ENCODE data around the gene LY6G5C.

LY6G5C gene

DNA sequence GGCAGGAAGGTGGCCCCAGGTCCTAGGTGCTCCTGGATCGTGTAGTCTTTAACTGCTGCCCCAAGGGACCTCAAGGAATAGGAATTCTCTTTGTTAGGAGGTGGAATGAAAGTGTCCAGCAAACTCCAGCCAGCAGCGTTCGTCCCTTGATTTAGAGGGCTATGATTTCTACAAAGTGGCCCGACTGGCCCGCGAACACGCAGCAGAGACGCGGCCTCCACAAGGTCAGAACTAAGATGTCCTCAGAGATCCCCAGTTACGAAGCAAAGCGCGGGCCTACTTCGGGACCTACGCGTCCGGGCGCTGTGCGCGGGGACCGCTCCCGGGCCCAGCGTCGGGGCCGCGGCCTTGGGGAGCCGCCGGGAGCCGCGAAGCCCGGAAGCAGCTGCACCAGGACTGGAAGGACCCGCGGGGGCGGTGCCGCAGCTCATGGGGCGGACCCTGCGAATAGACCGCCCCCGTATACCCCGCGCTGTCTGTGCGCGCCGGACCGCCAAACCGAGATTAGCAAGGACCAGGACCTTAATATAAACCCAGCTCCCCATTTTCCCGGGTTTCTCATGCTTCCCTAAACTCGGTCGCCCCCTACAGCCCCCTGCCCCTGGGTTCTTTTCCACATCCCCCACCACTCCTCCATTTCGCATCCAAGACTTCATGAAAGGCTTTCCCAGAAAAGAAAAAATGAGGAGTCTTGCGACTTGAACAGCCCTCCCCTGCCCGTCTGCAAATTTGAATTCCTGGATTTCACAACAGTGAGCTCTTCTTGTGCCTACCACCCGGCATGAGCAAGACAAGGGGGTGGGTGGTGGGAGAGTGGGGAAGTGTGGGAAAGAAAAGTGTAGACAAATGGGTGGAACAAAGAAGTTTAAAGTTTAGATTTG lies 20.2 kb downstream of the LY6G5C start, which contains the start of gene C6orf47:
Gene C6orf47 (minus strand): TSS at position 398 of the 881 bp plus-strand sequence. CDS start 831 bp downstream, outside the sequence.
- DNase-seq, result peak; percentile 25 to 70 (median 61)

DNA sequence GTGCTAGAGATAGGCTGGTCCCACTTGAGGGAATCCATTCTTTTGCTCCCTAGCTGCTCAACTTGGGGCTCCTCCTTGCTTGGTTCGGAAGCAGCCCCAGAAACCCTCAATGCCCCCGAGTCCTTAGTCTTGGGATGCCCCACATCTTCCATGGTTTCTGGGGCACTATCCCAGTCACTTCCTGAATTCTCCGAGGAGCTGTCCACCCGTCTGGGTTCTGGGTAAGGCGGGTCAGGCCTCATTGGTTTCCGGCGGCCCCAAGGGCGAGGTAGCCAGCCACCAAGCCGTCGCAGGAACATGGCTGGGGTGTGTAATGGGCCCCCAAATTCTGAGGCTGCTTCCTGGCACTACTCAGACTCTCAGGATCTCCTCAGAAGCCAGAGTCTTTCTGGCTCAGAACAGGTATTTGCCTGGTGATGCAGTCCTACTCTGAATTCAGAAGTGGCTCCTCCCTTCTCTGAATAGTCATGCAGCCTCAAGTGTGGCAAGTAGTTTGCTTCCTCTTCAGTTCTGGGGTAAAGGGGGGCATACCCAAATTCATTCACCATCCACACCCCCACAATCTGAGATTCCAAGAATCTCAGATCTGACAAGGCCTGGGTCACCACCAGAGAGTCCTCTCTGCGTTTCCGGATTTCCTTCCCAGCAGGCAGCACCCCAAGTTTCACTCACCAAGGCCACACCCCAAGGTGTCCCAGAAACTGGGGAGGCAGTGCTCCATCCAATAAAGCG lies 21.1 kb downstream of the LY6G5C start:
- DNase-seq, result peak in 3 of 6 experiments; percentile 35 to 37 (median 37)

DNA sequence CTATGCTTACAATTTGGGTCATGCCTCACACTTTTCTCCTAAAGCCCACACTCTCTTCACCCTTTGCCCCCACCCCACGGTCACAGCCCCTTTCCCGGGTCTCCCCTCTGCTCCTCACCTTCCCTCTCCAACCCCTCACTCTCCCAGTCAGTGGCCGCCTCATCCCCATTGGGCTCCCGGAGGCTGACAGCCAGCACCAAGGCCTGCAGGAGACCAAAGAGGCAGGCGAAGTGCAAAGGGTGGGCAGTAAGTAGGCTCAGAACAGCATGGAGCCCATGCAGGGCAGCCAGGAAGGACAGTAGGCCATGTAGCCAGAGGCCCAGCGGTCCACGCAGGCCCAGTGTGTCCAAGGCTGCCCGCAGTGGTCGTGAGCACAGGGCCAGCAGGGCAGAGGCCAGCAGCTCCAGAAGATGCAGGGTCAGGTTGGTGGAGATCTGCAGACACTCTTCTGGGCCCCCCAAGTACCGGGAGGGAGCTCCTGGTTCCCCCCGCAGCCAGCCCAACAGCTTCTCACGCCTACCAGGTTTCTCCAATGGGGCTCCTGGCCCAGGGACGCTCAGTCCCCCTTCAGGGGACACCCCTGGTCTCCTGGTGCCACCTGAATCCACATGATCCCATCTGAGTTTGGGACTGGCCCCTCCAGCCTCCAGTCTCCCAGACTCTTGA lies 21.8 kb downstream of the LY6G5C start:
- DNase-seq, result no peak

DNA sequence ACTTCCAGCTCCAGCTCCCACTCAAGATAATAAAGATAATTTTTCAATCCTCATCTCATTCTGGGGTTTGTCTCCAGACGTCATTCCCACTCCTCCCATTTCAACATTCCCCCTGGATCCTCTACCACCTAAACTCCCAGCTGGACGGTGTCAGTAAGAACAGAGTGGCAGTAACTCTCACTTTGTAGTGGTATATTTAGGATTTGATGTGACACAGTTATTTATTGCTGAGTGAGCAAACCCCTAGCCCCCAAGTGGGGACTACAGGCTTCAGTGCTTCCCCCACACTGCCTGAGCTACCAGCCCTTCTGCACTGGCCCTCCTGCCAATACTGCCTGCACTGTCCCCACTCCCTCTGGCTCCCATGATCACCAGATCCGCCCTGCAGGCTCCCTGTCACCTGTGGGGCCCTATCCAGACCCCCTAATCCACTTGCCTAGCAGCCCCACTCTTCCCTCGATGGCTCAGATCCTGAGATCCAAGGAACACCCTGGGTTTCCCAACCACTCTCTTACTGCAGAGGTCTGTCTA lies 22.6 kb downstream of the LY6G5C start:
- DNase-seq, result no peak

DNA sequence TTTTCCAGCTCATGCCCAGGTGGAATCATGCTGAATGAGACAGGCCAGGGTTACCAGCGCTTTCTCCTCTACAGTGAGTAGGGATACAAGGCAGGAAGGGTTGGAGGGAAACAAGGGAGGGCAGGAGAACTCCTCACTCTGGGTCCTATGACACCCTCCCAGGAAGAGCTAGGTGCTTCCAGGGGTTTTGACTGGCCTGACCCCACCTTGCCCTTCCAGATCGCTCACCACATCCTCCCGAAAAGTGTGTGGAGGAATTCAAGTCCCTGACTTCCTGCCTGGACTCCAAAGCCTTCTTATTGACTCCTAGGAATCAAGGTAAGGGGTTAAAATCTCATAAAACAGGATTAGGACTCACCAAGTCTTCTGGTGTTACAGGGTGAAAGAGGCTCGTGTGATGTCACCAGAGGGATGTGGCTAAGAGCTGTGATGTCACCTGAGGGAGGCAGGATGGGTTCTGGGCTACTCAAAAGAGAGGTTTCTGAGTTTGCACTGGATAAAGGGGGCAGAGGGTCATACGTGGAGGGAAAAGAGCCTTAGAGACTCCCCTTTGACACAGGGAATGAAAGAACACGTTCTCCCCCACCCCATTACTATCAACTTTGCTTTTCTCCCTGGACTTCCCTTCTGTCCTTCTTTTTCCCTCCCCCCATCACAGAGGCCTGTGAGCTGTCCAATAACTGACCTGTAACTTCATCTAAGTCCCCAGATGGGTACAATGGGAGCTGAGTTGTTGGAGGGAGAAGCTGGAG lies 23.3 kb downstream of the LY6G5C start:
- peak in 2 of 6 experiments; percentile 6 to 9 for DNase-seq

DNA sequence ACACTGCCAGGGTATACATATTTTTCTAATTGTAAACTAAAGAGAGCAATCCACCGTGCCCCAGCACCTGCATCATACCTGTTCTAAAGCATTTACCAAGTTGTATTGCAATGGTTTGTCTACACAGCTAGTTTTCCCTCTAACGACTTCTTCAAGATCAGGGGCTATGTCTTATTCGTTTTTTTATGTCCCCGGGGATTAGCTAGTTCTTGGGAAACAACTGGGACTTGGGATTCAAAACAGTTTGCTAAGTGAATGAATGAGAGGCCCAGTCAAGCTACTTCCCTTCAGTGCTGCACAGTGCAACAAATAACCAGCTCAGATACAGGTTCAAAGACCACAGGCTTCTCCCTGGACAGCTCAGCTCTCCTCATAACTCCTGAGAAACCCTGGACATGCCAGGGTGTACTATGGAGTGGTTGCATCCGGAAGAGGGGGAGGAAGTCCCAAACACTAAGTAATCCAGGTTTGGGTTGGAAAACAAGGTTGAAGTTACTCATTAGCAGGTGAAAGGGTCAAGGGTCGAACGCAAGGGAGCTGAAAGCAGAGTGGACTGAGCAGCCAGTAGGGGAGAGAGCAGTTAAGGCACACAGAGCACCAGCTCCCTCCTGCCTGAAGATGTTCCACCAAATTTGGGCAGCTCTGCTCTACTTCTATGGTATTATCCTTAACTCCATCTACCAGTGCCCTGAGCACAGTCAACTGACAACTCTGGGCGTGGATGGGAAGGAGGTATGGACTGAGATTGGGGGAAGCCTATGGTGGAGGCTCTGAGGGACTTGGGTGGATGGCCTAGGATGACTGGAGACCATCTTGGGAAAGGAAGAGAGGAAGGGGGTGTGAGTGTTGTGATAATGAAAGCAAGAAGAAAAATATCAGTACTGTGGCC lies 25.3 kb downstream of the LY6G5C start, which contains the start of gene APOM:
Gene APOM (plus strand): TSS at position 546 of the 889 bp plus-strand sequence. CDS start 73 bp downstream, at position 619.
- DNase-seq, result no peak

DNA sequence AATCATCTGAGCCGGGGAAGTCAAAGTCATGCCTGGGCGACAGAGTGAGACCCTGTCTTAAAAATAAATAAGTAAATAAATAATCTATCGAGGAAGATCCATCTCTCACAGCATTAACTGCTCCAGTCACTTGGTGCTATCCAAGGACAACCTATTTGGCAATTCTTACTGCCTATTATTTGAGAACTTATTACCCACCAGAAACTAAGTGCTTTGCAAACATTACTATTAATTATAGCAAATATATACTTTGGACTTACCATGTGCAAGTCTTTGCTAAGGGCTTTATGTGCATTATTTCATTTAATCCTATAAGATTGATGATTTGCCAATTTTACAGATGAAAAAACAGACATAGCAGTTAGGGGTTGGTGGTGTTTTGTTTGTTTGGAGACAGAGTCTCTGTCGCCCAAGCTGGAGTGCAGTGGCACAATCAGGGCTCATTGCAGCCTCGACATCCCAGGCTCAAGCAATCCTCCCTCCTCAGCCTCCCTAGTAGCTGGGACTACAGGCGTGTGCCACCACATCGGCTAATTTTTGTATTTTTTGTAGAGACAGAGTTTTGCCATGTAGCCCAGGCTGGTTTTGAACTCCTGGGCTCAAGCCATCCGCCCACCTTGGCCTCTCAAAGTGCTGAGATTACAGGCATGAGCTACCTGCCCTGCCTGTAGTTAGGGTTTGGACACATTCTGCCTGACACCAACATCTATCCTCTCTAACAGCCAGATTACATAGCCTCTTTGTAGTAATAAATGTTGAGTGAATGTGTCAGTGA lies 26.1 kb downstream of the LY6G5C start:
- DNase-seq, result no peak

DNA sequence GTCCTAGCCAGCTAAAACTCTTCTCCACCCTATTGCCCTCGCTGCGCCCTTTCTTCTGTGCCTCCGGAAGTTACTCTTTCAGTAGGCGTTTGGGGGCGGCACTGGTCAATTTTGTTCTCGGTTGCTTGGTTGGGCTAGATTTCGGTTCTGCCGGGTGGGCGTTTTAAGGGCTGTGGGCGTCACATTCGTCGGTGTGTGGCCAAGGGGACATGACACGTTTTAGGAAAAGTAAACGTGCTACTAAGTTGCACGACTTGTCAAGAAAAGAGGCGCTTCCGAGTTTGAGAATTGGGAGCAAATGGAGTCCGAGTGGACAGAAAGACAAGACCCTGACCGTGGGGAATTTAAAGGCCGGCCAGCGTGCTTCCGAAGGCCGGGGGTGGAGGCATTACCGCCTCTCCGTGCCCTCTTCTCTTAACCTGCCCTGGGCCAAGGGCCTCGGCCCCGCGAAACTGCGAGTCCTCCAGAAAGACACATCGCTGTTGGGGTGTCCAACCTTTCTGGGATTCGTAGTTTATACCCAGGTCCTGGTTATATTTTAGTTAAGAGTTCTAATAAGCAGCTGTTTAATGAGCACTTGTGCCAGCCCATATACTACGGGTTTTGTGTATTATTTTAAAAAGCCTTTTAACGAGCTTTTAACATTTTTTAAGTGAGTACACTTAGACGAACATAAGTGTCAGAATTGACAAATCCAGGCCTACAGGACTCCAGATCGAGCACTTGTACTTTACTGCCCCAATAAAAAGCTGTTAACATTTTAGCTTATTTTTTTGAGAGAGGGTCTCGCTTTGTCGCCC lies 27.7 kb downstream of the LY6G5C start:
- DNase-seq, result peak in 2 of 6 experiments; percentile 86 to 87

DNA sequence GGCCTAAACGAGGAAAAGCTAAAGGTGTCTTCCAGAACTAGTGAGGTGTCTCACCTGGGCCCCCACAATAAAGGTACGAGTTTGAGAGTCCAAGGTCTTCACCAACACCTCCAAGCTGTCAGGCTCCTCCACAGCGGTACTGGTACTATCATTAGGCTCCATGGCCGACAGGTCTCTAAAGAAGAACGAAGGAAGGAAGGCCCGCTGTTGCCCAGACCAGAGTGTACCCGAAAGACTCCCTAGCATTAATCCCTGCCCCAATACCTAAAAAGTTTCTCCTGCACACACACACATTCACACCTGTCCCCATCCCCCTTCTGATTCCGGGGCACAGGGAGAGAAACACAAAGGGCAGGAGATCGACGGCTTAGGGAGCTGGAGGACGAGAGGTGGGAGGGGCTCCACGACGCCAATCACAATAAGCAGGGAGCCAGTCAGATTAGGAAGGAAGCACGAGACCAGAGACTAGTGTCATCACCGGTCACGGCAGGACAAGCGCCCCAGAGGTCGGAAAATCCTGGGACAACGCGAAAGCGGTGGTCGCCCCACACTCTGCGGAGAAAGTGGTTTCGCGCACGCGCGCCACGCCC lies 29.2 kb downstream of the LY6G5C start:
- no peak for DNase-seq

DNA sequence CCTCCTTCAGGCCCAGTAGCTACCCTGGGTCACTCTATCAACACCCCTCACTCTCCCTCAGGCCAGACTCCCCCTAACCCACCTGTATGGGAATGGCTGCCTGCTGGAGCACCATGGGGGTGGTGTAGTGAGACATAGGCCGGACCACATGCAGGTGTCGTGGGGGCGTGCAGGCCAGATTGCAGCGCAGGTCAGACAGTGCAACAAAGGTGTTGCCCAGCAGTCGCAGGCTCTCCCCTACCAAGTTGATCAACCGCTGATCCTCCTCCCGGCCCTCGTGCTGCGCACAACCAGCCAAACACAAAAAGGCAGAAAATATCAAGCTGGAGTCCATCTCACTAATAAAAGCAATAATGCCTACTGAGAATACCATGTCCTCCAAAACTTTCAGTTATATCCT lies 35.5 kb downstream of the LY6G5C start:
- DNase-seq, result no peak

DNA sequence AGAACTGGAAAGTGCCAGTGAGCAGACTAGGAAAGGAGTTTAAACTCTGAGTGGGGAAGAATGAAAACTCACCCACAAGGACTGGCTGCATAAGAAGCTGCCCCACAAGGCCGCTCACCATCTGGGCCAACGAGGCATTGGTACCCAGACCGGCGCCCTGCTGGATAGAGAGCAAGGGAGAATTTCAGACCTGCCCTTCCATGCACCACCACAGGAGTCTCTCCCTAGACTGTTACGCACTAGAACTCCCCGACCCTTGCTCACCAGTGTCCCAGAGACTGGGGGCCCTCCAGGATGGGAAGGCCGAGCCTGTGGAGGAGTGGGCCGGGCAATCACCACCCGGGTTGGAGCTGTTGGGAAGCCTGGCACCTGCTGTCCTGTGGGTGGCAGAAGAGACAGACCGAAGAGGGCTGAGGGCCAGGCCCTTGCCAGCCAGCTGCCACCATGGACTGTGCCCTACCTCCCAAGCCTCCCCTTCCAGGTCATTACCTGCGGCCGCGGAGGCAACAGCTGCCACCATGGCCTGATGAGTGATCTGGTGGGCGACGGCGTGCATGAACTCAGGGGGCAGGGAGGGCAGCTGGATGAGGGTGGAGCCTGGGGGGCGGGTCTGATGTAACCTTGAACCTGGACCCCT lies 36.9 kb downstream of the LY6G5C start:
- no peak for DNase-seq

DNA sequence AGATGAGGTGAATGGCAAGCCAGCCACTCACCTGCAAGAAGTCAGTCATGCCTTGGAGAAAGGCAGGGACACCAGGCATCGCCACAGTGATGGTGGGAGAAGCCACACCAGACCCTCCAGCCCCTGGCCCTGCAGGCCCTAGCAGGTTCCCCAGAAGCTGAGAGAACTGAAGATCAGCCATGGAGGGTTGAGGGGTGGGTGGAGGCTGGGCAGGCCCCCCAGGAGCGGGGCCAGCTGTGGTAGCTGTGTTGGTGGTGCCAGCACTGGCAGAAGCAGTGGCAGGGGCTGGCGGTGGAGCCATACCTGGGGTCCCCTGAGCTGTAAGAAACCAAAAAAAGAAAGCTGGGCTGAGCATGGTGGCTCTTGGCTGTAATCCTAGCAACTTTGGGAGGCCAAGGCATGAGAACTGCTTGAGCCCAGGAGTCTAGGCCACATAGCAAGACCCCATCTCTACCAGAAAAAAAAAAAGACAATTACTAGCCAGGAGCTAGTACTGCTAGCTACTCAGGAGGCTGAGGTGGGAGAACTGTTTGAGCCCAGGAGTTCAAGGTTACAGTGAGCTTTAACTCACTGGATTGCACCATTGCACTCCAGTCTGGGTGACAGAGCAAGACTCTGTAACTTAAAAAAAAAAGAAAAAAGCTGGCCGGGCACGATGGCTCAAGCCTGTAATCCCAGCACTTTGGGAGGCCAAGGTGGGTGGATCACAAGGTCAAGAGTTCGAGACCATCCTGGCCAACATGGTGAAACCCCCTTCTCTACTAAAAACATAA lies 37.9 kb downstream of the LY6G5C start:
- no peak for DNase-seq

DNA sequence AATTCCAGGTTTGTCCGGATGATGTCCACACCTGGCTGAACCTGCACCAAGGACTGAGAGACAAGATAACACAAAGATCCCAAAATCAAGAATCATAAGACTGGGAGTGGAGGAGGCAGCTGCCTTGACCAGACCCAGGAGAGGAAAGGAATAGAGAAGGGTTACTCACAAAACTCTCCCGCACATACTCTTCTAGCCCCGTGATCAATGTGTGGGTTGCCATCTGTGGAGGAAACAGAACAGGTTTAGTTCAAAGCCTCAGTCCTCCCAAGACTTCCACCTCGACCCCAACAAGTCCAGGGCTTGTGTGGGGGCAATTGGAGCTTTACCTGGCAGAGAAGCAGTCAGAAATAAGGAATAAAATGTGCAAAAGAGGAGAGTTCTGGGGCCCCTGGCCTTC lies 39.5 kb downstream of the LY6G5C start:
- no peak for DNase-seq

DNA sequence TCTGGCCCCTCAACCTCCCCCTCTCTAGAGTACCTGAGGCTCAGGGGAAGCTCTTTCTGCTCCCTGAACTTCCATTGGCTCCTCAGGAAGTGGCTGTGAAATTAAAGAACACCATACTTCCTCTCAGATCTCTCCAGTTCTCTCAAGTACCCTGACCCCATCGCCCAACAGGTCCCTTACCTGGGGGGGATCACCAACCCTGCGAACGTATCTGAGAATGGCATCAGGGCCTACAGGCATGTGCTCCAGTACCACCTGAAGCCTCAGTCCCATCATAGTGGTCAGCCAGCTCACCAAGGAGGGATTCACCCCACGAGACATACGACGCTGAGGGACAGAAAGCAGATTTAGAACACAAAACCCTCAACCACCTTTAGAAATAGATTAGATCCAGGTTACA lies 40.3 kb downstream of the LY6G5C start:
- no peak for DNase-seq

DNA sequence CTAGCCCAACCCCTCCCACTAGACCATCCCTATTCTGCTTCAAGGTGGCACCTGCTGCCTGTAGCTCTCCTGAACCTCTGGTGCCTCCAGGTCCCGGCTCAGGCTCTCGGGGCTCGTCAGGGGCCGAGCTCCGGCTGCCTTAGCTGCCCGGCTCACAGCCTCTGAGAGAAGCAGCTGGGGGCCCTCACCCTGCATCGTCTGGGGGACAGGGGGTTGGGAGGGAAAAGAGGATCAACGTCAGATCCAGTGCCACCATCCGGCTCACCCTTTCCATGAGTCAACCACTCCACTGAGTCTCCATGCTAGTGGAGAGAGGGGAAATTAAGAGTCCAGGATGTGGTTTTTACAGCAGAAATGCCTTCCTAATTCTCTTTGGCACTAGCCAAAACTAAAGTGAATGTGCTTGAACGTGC lies 41.4 kb downstream of the LY6G5C start:
- DNase-seq, result no peak

DNA sequence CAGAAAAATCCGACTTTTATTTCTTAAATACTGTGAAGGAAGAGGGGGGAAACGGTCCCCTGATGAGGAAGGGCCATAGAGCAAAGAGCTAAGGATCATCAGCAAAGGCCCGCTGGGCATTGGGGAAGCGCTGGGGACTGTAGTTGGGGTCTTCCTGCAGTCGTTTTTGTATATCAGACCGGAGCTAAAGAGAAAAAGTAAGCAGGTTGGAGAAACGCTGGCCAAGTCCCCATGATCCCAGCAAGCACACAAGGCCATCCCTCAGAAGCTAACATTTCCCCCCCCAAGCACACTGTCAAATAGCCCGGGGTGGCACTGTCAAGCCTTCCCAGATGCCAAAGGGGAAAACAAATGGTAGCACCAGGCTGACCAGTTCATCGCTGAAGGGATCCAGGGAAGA lies 41.8 kb downstream of the LY6G5C start:
- no peak for DNase-seq

DNA sequence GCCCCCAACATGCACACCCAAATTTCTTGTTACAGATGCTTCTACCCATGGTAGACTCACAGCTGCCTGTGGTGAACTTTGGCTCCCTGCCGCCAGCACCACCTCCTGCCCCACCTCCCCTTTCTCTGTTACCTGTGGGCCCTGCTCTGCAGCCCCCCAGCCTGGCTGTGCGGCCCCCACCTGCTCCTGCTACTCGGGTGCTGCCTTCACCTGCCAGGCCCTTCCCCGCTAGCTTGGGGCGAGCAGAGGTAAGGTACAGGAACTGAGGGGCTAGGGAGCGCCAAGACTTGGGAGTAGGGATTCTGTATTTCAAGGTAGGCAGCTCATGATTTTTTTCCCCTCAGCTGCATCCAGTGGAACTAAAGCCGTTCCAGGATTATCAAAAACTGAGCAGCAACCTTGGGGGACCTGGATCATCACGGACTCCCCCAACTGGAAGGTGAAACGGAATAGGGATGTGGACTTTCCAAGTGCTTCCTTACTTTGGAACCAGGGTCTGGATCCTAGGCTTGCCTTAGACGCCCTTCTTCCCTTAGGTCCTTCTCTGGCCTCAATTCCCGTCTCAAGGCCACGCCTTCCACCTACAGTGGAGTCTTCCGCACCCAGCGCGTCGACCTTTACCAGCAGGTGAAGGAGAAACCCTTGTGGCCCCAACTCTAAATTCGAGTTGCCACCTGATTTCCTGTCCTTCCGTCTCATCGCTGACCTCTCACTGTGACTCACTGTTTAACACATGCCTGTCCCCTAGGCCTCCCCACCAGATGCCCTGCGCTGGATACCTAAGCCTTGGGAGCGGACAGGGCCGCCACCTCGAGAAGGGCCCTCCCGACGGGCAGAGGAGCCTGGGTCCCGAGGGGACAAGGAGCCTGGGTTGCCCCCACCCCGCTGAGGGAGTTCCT lies 43.9 kb downstream of the LY6G5C start:
- no peak for DNase-seq

Measured in stimulated activated naive CD4-positive, alpha-beta T cell (primary cell).